PC-9 (cell line): ENCODE results near the gene APPL1. TPM values are rescaled to one million over a fixed set of nuclear protein-coding genes. Genes with fewer than 3 reads are reported as not detected.

Experiments used
- BruUV-seq: library from RNA; stranded (reverse); fragments of 400-500 nt; replicated peaks from 2 replicates; lab custom pipeline; 2021; lab: Mats Ljungman, UMichigan
- CTCF ChIA-PET: fragments of 300-600 bp; sonication (Branson Sonifier 250); formaldehyde crosslinking; loops from one replicate; lab custom pipeline; 2022; ENCODE audit warnings: antibody characterized with exemption; lab: Charles Lee
- POLR2A ChIA-PET: fragments of 300-600 bp; sonication (Branson Sonifier 250); formaldehyde crosslinking; loops from one replicate; lab custom pipeline; 2022; ENCODE audit warnings: antibody characterized with exemption; ENCODE audit not compliant: unreplicated experiment; lab: Charles Lee
- DNase-seq, 2 experiments: peaks; one replicate each; pipeline versions ENCODE4 v3.0.0 to v3.0.0-alpha.2; 2015 to 2022; ENCODE audit warnings: mixed read lengths in 1 of 2
- H2AFZ ChIP-seq: fragments of 200-600 bp; sonication (generic); 2 replicates; pipeline ENCODE4 v1.8.1; 2017; ENCODE audit warnings: antibody characterized with exemption
- H3F3A ChIP-seq: fragments of 200-600 bp; sonication (generic); 2 replicates; pipeline ENCODE4 v1.8.1; 2017; ENCODE audit warnings: antibody characterized with exemption, mild to moderate bottlenecking, low read depth; ENCODE audit not compliant: insufficient read depth
- H3K27ac ChIP-seq: fragments of 200-600 bp; sonication (generic); 2 replicates; pipeline ENCODE4 v1.6.1; 2016; ENCODE audit warnings: mixed run types
- H3K27me3 ChIP-seq: fragments of 200-600 bp; sonication (generic); 2 replicates; pipeline ENCODE4 v1.6.1; 2016; ENCODE audit warnings: low read depth, mixed run types; ENCODE audit not compliant: insufficient read depth
- H3K36me3 ChIP-seq: fragments of 200-600 bp; sonication (generic); 2 replicates; pipeline ENCODE4 v1.6.1; 2016; ENCODE audit warnings: low read depth, mixed run types
- H3K4me1 ChIP-seq: fragments of 200-600 bp; sonication (generic); replicated peaks from 2 replicates; pipeline ENCODE4 v1.6.1; 2016; ENCODE audit warnings: mixed run types; ENCODE audit not compliant: insufficient read depth
- H3K4me2 ChIP-seq: fragments of 200-600 bp; sonication (generic); 2 replicates; pipeline ENCODE4 v1.6.1; 2017; ENCODE audit warnings: mixed run types
- H3K4me3 ChIP-seq: fragments of 200-600 bp; sonication (generic); 2 replicates; pipeline ENCODE4 v1.6.1; 2016; ENCODE audit warnings: mixed run types
- H3K79me2 ChIP-seq: fragments of 200-600 bp; sonication (generic); 2 replicates; pipeline ENCODE4 v1.6.1; 2017; ENCODE audit warnings: low read depth, mixed run types
- H3K9me2 ChIP-seq: fragments of 200-600 bp; sonication (generic); 2 replicates; pipeline ENCODE4 v1.8.1; 2017; ENCODE audit warnings: mild to moderate bottlenecking; ENCODE audit not compliant: insufficient read depth
- H3K9me3 ChIP-seq: fragments of 200-600 bp; sonication (generic); 2 replicates; pipeline ENCODE4 v1.8.1; 2016; ENCODE audit warnings: low read depth; ENCODE audit not compliant: insufficient read depth
- H4K20me1 ChIP-seq: fragments of 200-600 bp; sonication (generic); 2 replicates; pipeline ENCODE4 v1.8.1; 2017; ENCODE audit not compliant: insufficient read depth
- CTCF ChIP-seq: fragments of 200-600 bp; sonication (generic); conservative IDR thresholded peaks from 2 replicates; pipeline ENCODE4 v1.6.1; 2017; ENCODE audit warnings: mixed run types, antibody characterized with exemption, mild to moderate bottlenecking, moderate library complexity
- EZH2 ChIP-seq: fragments of 200-600 bp; sonication (generic); IDR thresholded peaks from 2 replicates; pipeline ENCODE4 v1.8.0; 2017; ENCODE audit warnings: antibody characterized with exemption, low read depth
- intact Hi-C: fragments of 100-400 bp; cut with micrococcal nuclease; formaldehyde crosslinking; loops from one replicate; pipeline ENCODE4 v1.10.0; 2022; ENCODE audit not compliant: unreplicated experiment
- total RNA-seq: library from RNA; stranded (reverse); gene quantifications from 2 replicates; pipeline ENCODE4 v1.2.3, GENCODE V29; 2021

The APPL1 gene
- total RNA-seq, 1 experiment from 2014 or later, result 34.1 TPM

DNA sequence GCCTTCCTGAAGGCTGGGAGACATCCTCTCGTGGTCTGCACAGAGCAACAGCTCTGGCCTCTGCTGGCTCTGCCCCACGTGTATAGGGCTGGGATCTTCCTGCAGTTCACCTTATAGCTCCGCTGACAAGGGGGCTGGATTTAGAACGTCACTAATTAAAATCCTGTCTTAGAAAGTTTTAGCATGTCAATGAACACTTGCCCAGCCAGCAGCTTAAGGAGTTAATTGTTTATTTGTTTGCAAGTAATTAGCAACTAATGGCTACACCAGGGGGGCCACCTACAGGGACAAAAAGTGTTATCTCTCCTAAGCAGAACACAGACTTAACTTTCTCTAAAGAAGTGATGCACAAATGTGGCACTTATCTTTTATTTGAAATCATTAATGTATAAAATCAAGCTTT lies 27.6 kb upstream of the APPL1 start, which contains the start of gene HESX1:
TSS of gene HESX1 (minus strand) at position 84 of the 403 bp plus-strand sequence. CDS start at position 24, 60 bp downstream.
- no peaks in the 10 kb centered on the region for H3K27me3 ChIP-seq
- DNase-seq, result no peak
- no peaks in the 10 kb centered on the region for H3K79me2 ChIP-seq
- H3K4me1 ChIP-seq, result peaks cover 15% of the 10 kb centered on the region
- no peak for TF ChIP-seq EZH2
- no peak for TF ChIP-seq CTCF
- intact Hi-C loops, result no loop called here
- no TSS peak for BruUV-seq
- no peak within 1 kb of the TSS for H3K27ac ChIP-seq
- H3K36me3 ChIP-seq, result no peaks in the 10 kb centered on the region
- no peak within 1 kb of the TSS for H3K4me2 ChIP-seq
- no peaks in the 10 kb centered on the region for H3K9me2 ChIP-seq
- H3K9me3 ChIP-seq, result no peaks in the 10 kb centered on the region
- no peak within 1 kb of the TSS for H2AFZ ChIP-seq
- ChIA-PET POLR2A (no interaction called here), CTCF (interaction anchor here (0.7 kb wide), 1 partner anchor 11 kb away, joined by 3 read pairs; no protein-coding TSS in a partner anchor)
- H3F3A ChIP-seq, result peaks cover 5% of the 10 kb centered on the region; the same call in 1 of the 2 replicates
- H3K4me3 ChIP-seq, result no peak within 1 kb of the TSS
- no peaks in the 10 kb centered on the region for H4K20me1 ChIP-seq

- Histone ChIP-seq H3K27me3 (no peaks in the 10 kb centered on the region), H3K79me2 (no peaks in the 10 kb centered on the region), H3K27ac (no peak overlapping the region), H3K36me3 (no peaks in the 10 kb centered on the region), H2AFZ (no peak overlapping the region), H3F3A (no peaks in the 10 kb centered on the region), H3K4me3 (no peak overlapping the region), H4K20me1 (no peaks in the 10 kb centered on the region), H3K4me1 (no peaks in the 10 kb centered on the region), H3K4me2 (no peak overlapping the region), H3K9me2 (no peaks in the 10 kb centered on the region), H3K9me3 (no peaks in the 10 kb centered on the region)
- DNase-seq, result no peak
- no TSS peak for BruUV-seq
- CTCF ChIA-PET, result no interaction called here
- intact Hi-C loops, result no loop called here
- POLR2A ChIA-PET, result no interaction called here
- TF ChIP-seq EZH2, result no peak
- TF ChIP-seq CTCF, result no peak
Measured at GRCh38 chr3:57206423-57206822, 21.1 kb upstream of the APPL1 start.

DNA sequence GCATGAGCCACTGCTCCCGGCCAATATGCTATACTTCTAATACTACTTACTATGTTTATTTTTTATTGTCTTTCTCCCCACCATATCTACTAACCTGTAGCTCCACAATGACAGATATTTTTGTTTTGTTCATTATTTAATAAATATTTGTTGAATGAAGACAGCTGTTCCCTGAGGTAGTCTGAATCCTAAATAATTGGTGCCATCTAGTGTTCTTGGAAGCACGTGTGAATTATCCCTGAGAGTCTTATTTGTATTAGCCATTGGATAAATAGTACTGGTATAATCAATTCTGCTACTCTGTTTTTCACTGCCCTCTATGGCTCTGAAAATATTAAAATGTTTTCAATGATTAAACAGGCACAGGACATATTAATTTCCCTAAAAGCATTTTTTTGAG lies 5.6 kb upstream of the APPL1 start:
- H3K9me2 ChIP-seq, result no peaks in the 10 kb centered on the region
- no TSS peak for BruUV-seq
- H3K27me3 ChIP-seq, result no peaks in the 10 kb centered on the region
- intact Hi-C loops, result loop anchor here (10.0 kb wide), 2 partner anchors 117 to 217 kb away; no protein-coding TSS in a partner anchor
- TF ChIP-seq EZH2 (no peak), CTCF (peak; percentile 60)
- peaks cover 9% of the 10 kb centered on the region; the same call in 1 of the 2 replicates for H3K4me1 ChIP-seq
- DNase-seq, result peak in 1 of 2 experiments; percentile 50
- H3K4me2 ChIP-seq, result no peak overlapping the region
- H3K27ac ChIP-seq, result no peak overlapping the region
- H3F3A ChIP-seq, result peaks cover 5% of the 10 kb centered on the region
- H3K4me3 ChIP-seq, result no peak overlapping the region
- H3K79me2 ChIP-seq, result no peaks in the 10 kb centered on the region
- no peaks in the 10 kb centered on the region for H4K20me1 ChIP-seq
- H3K36me3 ChIP-seq, result no peaks in the 10 kb centered on the region
- CTCF ChIA-PET, result no interaction called here
- no peak overlapping the region for H2AFZ ChIP-seq
- POLR2A ChIA-PET, result interaction anchor here (0.7 kb wide), 1 partner anchor 8 kb away, joined by 3 read pairs; no protein-coding TSS in a partner anchor
- no peaks in the 10 kb centered on the region for H3K9me3 ChIP-seq
